Mammary epithelial cell (primary cell): ENCODE data around the gene UCK2.

Experiments
- CTCF ChIP-seq, 2 donors: IDR thresholded peaks in 1 of 2; conservative IDR thresholded peaks in 1 of 2; 2 replicates each; pipeline ENCODE4 v1.5.1; 2011 to 2012; ENCODE audit warnings: inconsistent platforms in 2 of 2, low read length in 2 of 2, mild to moderate bottlenecking in 2 of 2, control low read depth in 1 of 2, low read depth in 1 of 2; ENCODE audit not compliant: insufficient read depth in 1 of 2; ENCODE audit errors: extremely low read depth in 1 of 2
- EZH2 ChIP-seq: IDR thresholded peaks from 2 replicates; pipeline ENCODE4 v1.6.1; 2012; ENCODE audit warnings: low read length, inconsistent platforms, borderline replicate concordance

DNA sequence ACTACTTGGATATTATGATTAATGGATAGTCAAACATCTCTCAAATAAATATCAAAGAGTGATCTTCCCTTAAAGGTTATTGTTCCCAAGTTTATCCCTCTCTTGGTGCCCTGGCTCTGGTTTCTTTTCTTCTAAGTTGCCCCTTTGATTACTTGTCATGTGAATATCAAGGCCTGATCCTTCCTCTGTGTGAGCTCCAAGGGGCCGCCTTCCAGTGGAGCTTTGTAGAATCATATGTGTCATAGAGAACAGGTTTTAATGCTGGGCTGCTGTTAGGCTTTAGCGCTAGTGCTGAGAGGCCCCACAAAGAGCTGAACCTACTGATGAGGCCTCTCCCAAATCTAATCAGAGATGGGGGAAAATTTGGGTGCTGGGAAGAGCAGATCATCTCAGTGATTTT is 25.5 kb downstream of the UCK2 start:
- TF ChIP-seq CTCF (conservative IDR thresholded peaks at IDR 0.05 in 1 of 2, IDR thresholded peaks at IDR 0.05 in 1 of 2; ENCODE audit: extremely low read depth in 1 of 2, insufficient read depth in 1 of 2, low read depth in 1 of 2, low read length in 2 of 2) (no peak), EZH2 (no peak)
